Hippocampal formation (tissue), 2 donors: Measurements from ENCODE around the gene HOXC12.

Experiments
- DNase-seq, 2 donors: peaks; one replicate each; lab custom pipeline; 2025; lab: John Stamatoyannopoulos, UW

HOXC12 gene

GRCh38 chr12:53956914-53957536 lies 2.3 kb downstream of the HOXC12 start:
- DNase-seq, result no peak

- no peak for DNase-seq
Observed at GRCh38 chr12:53958128-53958527, 3.4 kb downstream of the HOXC12 start.

- no peak for DNase-seq
Observed at GRCh38 chr12:53959314-53959713, 4.6 kb downstream of the HOXC12 start.

- DNase-seq, result no peak
Observed at GRCh38 chr12:53960187-53961024, 5.7 kb downstream of the HOXC12 start.

- DNase-seq, result no peak
Observed at GRCh38 chr12:53961025-53961761, 6.5 kb downstream of the HOXC12 start.

GRCh38 chr12:53963005-53963404 lies 8.3 kb downstream of the HOXC12 start:
- DNase-seq, result no peak

GRCh38 chr12:53963434-53964314 lies 9.0 kb downstream of the HOXC12 start:
- DNase-seq, result no peak

- DNase-seq, result no peak
Observed at GRCh38 chr12:53964315-53964713, 9.6 kb downstream of the HOXC12 start.

- no peak for DNase-seq
Observed at GRCh38 chr12:53965281-53966084, 10.8 kb downstream of the HOXC12 start.

- no peak for DNase-seq
Observed at GRCh38 chr12:53966085-53966384, 11.3 kb downstream of the HOXC12 start.

GRCh38 chr12:53966385-53967133 lies 11.9 kb downstream of the HOXC12 start:
- DNase-seq, result no peak

- no peak for DNase-seq
Observed at GRCh38 chr12:53967421-53967925, 12.8 kb downstream of the HOXC12 start.

GRCh38 chr12:53968214-53969127 lies 13.8 kb downstream of the HOXC12 start:
- no peak for DNase-seq

GRCh38 chr12:53969588-53970259 lies 15.0 kb downstream of the HOXC12 start:
- DNase-seq, result no peak

- no peak for DNase-seq
Observed at GRCh38 chr12:53970451-53970850, 15.7 kb downstream of the HOXC12 start.

GRCh38 chr12:53971129-53971528 lies 16.4 kb downstream of the HOXC12 start:
- DNase-seq, result no peak

GRCh38 chr12:53971686-53972085 lies 17.0 kb downstream of the HOXC12 start:
- no peak for DNase-seq

- no peak for DNase-seq
Observed at GRCh38 chr12:53972152-53972702, 17.5 kb downstream of the HOXC12 start.
